ENCODE measurements around the gene UNC93B1.

Gene UNC93B1

DNA sequence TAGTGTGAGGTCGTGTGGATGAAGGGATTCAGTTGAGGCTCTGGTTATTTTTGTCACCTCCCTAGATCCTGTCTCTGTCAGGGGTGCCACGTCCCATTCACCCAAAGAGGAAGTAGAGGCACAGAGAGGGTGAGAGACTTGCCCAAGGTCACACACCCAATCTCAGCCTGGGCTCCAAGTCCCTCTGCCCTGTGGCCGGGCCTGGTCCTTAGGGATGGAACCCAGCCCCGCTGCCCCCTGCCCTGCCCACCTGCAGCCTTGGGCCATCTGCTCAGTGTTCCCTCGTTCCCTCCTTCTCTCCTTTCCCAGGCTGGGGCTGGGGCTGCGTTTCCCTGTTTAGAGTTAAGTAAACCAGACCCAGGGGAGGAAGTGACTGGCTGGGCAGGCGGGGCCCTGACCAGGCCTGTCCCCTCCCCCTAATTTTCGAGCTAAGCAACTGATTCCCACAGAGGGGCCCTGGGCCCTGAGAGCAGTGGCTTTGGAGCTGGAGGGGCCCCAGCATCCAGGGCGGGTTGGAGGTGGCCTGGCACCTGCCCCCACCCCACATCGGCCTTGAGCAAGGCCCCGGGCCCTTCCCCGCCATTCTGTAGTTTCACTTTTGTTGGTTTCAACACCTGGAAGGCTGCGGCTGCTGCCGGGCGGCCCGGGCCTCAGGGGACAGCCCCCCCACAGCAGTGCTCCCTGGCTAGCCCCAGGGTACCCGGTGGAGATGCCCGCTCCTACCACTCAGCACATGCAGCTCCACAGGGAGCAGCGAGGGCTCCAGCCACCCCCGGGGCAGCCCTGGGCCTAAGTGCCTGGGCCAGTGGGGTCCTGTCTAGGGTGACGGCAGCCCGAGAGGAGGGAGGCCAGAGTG is 36.4 kb upstream of the UNC93B1 start:
- peak; percentile 81 for DNase-seq

DNA sequence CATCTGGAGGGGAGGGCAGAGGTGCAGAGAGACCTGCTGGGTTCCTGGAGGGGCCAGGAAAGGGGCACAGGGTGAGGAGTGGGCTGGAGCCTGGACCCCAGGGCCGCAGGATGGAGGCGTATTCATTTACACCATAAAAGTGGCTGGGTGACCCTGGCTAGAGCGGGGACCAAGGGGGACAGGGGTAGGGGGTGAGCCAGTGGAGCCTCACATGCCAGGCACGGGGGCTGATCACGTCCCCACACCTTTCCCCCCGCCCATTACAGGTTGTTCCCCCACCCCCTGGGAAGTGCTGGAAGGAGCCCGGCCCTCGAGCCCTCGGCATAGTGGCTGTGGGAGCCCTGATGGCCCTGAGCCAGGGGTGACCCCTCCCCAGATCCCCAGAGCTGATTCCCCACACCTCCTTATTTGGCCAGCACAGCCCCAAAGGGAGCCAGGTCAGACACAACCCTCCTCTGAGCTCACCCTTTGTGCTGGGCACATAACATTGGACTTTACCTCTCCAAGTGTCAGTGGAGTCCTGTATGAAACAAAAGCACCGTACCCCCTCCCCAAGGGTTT is 35.7 kb upstream of the UNC93B1 start:
- DNase-seq, result peak; percentile 65

DNA sequence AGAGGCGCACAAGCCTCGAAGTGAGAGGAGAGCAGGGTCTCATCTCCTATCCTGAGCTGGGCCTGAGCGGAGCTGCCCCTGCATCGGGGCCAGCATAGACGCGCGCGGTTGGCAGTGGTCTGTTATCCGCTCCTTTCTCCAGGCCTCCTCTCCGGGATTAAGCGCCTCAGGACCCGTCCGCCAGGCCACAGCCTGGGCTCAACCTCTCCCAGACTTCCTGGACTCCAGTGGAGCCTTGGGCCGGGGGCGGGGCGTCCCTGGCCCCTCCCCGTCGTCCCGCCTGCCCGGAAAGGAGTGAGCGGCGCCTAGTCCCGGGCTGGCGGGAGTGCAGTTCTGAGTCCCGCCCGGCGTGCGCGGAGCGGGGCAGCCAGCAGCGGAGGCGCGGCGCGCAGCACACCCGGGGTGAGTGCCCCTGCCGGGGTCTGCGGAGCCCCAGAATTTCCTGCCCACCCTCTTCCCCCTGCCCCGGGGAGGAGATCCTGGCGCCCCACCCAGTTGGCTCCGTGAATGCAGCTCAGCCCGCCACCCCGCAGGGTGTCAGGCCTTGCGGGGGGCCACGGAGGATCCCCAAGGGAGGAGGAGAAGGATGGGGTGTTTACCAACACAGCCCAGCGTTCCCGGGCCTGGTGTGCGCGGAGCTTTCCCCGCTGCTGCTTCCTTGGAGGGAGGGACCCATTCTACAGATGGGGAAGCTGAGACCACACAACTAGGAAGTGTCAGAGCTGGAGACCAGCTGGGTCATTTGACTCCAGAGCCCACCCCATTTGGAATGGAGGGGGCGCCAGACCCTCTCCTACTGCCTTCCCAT is 35.0 kb upstream of the UNC93B1 start, which contains the start of gene TCIRG1:
Gene TCIRG1 (plus strand): TSS at position 308 of the 808 bp plus-strand sequence. CDS start 2,247 bp downstream, outside the sequence.
- peak; percentile 86 for DNase-seq

DNA sequence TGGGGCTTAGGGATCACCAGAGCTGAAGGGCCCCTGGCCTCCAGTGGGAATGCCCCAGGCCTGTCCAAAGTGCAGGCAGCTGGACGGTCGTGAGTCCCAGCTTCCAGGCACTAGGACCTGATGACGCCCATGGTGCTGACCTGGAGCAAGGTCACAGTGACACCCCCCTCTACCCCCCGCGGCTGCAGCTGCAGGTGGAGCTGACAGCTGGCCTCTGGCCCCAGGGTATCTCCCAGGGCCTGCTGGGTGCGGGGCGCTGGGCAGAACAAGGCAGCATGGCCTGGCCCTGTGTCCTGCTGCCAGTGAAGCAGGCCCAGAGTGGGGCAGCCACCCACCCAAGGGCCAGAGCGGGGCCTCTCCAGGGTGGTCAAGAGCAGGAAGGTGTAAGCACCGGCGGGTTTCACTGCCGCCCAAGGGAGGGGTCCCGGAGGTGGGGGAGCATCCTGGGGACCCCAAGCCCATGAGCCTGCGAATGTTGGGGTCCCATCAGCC is 34.4 kb upstream of the UNC93B1 start:
- DNase-seq, result no peak

DNA sequence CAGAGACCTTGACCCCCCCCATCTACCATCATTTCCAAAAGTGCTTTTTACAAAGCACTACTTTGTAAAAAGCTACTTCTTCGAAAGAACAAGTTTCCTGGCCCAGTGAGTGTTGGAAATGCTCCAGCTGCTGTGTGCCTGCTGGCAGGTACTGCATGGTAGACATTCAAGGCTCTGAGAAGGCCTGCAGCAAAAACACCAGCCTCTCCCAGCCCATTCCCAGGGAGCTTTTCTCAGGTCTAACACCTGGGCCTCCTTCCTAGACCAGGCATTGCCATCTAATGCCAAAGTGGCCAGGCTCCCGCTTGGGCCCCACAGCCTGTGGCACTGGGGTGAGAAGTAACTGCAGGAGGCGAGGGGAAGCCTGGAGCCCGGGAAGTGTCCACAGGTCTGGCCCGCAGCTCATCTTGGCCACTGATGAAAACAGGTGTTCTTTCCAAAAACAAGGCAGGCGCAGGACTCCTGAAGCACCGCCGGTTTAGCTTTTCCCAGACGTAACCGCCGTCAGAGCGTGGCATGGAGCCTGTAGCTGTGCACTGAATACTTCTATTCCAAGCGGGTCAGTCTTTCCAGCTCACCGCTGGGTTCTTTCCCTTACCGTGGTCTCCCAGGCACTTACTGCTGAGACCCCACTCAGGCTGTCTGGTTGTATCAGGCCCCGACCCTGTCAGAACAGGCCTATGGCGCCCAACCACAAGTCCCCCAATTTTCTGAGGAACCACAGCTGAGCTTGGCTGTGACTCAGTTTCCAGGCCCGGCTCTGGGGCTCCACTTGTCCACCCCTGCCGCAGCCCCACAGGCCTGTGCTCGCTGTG is 33.7 kb upstream of the UNC93B1 start:
- no peak for DNase-seq

DNA sequence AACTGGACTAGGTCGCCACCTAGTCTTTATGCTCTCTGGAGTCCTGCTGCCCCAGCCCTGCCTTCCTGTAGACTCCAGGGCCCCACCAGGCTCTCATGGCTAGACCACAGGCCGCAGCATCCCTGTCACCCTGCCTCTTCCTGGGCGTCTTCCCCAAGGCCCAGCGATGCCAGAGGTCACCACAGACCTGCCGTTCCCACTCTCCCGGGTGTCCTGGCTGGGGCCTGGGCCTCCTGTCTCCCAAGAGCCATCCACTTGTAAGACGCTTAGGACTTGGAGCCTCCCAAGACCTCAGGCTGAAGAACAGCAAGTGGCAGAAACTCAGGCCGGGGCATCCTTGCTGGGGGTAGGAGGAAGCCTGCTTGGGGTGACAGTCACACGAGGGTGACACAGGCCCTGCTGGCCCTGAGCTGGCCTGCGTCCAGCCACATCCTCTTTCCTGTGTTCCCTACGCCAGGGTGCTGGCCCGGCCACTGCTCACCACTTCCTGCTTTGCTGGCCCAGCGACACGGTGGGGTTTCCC is 32.9 kb upstream of the UNC93B1 start:
- no peak for DNase-seq

DNA sequence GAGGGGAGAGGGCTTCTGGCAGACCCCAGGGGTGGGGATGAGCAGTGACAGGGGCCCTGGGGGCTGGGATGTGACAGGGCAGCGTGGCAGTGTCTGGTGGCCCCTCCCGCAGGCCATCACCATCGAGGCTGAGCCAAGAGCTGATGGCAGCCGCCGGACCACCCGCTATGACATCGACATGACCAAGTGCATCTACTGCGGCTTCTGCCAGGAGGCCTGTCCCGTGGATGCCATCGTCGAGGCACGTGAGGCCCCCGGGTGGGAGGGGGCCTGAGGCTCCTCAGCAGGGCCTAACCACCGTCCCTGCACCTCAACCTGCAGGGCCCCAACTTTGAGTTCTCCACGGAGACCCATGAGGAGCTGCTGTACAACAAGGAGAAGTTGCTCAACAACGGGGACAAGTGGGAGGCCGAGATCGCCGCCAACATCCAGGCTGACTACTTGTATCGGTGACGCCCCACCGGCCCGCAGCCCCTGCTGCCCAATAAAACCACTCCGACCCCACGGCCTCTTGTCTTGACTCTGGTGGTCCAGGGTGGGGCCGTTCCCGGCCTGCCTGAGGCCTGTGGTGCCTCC is 32.3 kb upstream of the UNC93B1 start:
- DNase-seq, result no peak

DNA sequence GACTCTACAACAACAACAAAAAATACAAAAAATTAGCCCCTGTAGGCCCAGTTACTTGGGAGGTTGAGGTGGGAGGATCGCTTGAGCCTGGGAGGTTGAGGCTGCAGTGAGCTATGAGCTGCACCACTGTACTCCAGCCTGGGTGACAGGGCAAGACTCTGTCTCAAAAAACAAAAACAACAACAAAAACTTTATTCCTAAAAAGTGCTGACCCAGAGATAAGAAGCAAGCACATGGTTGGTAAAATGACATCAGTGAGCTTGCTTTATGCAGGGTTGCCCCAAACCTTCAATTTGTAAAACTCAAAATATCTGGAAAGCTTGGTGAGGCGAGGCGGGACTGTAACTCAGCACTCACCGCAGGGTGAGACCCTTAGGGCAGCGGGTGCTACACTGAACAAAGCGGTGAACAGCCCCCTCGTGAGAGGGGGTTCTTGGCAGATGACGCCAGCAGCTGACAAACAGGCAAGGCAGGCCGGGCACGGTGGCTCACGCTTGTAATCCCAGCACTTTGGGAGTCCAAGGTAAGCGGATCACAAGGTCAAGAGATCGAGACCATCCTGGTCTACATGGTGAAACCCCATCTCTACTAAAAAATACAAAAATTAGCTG is 31.5 kb upstream of the UNC93B1 start:
- DNase-seq, result no peak

DNA sequence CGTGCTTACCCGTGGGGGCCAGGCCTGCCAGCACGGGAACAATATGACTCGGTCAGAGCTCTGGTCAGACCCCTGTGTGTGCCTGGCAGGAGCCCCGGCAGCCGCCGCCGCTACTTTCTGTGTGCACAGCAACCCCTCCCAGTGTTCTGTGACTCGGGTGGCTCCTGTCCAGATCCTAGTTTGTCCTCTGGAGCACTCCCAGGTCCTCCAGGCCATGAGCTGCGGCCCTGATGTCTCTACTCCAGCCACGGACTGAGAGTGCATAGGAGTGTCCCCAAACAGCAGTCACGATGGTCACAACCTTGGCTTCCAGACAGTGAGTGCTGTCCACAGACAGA is 29.8 kb upstream of the UNC93B1 start:
- no peak for DNase-seq

DNA sequence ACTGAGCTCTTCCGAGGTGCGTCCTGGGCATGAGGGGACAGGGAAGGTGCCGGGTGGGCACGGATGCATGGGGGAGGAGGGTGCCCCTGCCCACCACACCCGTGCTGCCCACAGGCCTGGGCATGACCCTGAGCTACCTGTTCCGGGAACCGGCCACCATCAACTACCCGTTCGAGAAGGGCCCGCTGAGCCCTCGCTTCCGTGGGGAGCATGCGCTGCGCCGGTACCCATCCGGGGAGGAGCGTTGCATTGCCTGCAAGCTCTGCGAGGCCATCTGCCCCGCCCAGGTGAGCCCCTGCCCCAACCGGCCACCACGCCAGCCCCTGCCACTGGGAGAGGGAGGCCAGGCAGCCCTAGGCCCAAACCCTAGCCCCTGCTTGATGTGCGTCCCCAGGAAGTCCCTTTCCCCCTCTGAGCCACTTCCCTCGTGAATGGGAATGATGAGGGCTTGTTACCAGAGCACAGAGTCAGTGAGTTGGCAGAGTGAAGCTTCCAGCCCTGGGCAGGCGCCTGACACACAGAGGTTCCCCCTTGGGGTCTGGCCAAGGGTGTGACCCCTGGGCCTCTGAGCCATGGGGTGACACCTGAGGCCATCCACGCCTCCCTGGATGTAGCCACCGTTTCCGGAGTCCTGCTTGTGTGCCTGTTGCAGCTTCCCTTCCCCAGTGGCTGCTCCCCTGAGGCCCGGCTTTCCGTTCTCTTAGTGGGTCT is 29.3 kb upstream of the UNC93B1 start:
- DNase-seq, result no peak

DNA sequence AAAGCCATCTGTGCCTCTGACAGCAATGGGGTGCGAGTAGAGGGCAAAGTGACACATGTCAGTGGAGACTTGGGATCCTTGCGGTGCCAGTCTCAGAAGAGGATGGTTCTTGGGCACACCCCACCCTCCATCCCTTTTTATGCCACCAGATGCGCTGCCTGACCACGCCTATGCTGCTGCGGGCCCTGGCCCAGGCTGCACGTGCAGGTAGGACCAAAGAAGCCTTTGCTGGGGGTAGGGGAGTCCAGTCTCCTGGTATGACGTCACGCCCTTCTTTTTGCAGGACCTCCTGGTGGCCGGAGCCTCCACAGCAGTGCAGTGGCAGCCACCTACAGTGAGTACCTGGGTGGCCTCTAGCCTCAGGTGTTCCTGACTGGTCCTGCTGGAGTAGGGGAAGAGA is 28.1 kb upstream of the UNC93B1 start:
- DNase-seq, result no peak

DNA sequence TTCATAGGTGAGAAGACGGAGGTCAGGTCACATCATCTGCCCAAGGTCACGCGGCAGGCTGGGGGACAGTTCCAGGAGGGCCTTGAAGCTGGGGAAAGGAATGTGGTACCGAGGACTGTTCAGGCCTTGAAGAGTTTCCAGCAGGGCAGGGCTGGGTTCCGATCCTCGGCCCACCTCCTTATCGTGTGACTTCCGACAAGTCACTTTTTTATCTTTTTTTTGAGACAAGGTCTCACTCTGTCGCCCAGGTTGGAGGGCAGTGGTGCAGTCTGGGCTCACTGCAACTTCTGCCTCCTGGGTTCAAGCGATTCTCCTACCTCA is 27.2 kb upstream of the UNC93B1 start:
- no peak for DNase-seq

DNA sequence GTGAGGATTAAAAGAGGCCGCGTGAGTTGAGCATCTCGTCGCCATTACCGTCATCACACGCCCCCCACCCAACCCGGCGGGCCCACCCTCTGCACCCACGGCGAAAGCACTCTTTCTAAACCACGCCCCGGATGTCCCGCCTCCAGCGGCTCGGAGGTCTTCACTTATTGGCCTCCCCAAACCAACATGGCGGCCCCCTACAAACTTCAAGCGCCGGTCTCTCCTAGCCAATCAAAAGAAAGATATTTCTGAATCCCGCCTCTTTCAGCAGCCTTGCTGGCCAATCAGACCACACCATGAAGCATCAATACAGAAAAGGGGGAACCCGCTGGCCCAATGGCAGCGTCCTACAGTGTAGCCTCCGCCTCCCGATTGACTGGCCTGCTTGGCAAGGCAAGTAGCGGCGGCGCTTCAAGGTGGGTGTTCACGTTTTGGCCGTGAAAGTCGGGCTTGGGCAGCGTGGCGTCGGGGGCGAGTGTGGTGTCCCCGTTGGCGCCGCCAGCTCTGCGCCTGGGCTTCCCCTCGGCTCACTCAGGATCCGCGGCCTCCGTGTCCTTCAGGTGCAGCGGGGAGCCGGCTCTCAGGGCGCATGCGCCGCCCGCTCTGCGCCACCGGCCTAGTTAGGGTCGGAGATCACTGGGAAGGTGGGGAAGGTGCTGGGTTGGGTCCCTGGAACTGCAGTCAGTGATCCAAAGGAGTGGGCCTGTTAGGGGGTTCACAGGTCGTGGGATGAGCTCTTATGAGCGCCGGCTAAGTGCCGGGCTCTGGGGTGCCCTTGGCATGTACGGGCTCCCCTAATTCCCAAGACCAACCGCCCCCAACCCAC is 26.6 kb upstream of the UNC93B1 start, which contains the start of gene NDUFS8:
Gene NDUFS8 (plus strand): TSS at position 364 of the 826 bp plus-strand sequence. CDS start 1,471 bp downstream, outside the sequence.
- peak; percentile 99 for DNase-seq

DNA sequence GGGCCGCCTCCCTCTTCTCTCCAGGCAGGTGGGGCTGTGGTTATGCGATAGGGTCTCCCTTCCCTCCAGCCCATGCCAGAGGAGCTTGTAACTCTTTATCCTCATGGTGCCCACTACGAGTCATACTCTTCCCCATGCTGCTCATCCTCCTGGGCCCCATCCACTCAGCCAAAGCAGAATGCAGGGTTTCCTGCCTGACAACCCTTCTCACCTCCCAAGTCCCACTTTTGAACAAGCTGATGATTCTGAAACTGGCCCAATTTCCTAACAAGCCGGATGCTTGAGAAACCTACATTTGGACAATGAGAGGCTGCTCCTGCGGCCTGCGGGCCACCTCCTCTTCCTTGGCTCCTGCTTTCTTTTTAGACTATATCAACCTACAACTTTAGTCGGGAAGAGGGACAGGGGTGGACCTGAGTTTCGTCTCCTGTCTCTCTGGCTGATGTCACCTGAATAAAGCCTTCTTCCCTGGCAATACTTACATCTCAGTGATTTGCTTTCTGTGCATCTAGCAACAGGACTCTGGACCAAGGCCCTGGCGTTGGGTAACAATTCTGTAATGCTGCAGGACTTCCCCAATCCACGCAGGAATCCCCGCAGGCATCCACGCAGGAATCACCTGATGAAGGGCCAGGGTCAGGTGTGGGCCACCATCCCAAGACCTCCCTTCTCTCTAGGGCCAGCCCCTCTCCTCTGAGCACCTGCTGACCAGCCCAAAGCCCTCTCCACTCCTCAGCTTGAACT is 25.1 kb upstream of the UNC93B1 start:
- no peak for DNase-seq

DNA sequence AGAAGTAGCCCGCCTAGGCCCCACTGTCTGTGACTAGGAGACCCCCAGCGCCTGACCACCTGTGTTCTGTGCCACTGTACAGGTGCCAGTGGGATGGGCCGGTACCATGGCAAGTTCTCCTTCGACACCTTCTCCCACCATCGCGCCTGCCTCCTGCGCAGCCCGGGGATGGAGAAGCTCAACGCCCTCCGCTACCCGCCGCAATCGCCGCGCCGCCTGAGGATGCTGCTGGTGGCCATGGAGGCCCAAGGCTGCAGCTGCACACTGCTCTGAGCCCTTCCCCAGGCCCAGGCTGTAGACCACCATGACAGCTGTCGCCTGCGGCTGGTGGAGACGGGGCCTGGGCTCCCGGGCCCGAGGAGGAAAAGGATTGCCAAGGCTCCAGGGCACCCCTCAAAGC is 23.8 kb upstream of the UNC93B1 start:
- DNase-seq, result no peak

DNA sequence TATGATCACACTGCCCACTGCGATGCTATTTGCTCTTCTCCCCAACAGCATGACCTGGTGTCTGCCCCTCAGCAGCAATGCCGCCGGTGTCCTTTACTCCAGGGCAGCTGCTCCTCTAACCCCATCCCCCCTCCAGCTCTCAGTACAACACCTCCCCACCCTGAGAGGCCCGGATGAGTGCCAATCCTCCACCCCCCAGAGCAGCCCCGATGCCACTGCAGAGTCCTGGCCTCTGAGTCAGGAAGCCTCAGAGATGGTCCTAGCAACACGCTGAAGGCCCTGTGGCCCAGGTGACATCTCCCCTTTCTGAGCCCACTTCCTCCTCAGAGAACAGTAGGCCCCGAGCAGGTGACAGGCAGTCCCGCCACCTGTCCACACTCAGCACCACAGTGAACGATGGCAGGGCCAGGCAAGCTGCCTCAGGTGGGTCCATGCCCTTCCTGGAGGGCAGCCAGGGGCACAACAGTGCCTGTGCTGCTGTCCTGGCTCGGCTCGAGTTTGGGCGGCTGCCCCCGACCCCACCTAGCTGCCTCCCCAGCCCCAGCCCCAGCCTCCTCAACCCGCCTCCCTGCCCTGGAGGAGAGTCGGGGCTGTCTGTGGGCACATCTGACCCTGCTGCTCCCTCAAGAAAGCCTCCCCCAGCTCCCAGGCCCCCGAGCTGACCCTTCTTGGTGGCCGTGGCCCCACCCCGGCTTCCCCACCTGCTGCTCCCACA is 22.7 kb upstream of the UNC93B1 start:
- DNase-seq, result no peak

DNA sequence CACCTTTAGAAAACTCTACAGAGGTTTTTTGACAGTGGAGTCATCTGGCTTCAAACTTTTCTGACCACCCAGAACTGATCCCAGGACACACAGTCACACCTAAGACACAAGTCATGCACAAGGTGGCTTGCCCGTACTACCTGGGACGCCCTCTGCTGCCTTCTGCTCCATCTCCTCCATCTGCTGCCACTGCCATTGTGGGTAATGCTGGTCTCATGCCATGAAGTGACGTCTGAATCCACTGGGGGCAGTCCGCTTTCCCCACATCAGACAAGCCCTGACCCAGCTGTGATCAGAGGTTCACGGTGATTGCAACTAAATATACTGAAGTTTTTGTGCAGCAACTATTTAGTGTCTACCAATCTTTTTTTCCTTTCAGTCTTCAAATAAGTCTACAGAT is 21.1 kb upstream of the UNC93B1 start:
- no peak for DNase-seq

DNA sequence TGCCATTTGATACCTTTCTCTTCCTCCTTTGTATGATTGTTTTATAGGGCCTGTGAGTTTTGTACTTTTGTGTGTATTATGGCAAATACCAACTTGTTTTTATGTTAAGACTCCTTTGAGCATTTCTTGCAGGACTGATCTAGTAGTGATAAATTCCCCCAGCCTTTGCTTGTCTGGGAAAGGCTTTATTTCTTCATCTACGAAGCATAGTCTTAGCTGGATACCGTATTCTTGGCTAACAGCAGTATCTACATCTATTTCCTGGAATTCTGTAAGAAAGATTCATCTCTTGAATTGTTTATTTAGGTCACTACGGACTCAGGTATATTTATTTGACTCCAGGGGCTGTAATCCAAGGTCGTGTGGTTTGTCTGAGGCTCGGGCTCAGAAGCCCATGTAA is 20.6 kb upstream of the UNC93B1 start:
- no peak for DNase-seq

DNA sequence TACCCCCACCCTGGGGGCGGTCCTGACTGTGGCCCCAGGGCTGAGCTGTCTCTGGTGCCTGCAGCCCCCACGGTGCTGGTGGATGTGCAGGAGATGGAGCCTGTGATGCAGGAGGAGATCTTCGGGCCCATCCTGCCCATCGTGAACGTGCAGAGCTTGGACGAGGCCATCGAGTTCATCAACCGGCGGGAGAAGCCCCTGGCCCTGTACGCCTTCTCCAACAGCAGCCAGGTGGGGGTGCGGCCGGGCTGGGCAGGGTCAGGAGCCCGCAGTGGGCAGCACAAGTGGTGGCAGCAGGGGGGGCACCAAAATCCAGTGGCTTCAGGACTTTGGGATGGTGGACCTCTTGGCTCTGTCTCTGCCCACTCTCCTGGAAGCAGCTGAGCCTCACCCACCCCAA is 18.6 kb upstream of the UNC93B1 start:
- DNase-seq, result no peak

Data from activated effector memory CD4-positive, alpha-beta T cell treated with anti-CD3 and anti-CD28 coated beads, Interleukin-2, amount 50 U/mL, for 16 hours (primary cell).